ENCODE measurements around the gene SMKR1. TPM values are rescaled to one million over a fixed set of nuclear protein-coding genes. Genes with fewer than 3 reads are reported as not detected.

The SMKR1 gene
- total RNA-seq, 1 experiment from 2014 or later, result 0.87 TPM

- no peak for TF ChIP-seq CTCF (conservative IDR thresholded peaks at IDR 0.05)
- Histone ChIP-seq H2BK20ac (ENCODE audit: low read depth, low read length, poor library complexity, severe bottlenecking) (no peak overlapping the region), H3K4me1 (ENCODE audit: insufficient read depth, low read length) (no peaks in the 10 kb centered on the region), H4K8ac (replicated peaks; ENCODE audit: insufficient read length, low read depth, low read length) (no peak overlapping the region), H3K79me1 (ENCODE audit: insufficient read depth, low read depth, low read length, poor library complexity, severe bottlenecking) (no peaks in the 10 kb centered on the region), H4K5ac (ENCODE audit: insufficient read length, low read depth, low read length) (no peak overlapping the region), H3K9ac (ENCODE audit: extremely low read depth, insufficient read length, low read length) (no peak overlapping the region), H2BK5ac (ENCODE audit: insufficient read length, low read length) (no peak overlapping the region), H3T11ph (ENCODE audit: low read length) (no peak overlapping the region), H4K91ac (ENCODE audit: insufficient read length, low read depth, low read length) (no peak overlapping the region), H3K27me3 (ENCODE audit: insufficient read depth, low read length) (no peaks in the 10 kb centered on the region), H2BK15ac (ENCODE audit: low read depth, low read length) (no peak overlapping the region), H3K4me2 (ENCODE audit: insufficient read depth, insufficient read length, low read length) (no peak overlapping the region), H2BK120ac (ENCODE audit: low read depth, low read length, poor library complexity, severe bottlenecking) (no peak overlapping the region), H3K23me2 (ENCODE audit: insufficient read length, low read depth, low read length, poor library complexity, severe bottlenecking) (no peaks in the 10 kb centered on the region), H3K27ac (ENCODE audit: insufficient read length, low read depth, low read length) (no peak overlapping the region), H2AFZ (ENCODE audit: low read length) (no peak overlapping the region), H3K79me2 (ENCODE audit: insufficient read depth, low read length) (no peaks in the 10 kb centered on the region), H3K18ac (ENCODE audit: insufficient read length, low read depth, low read length) (no peak overlapping the region), H2AK5ac (ENCODE audit: insufficient read length, low read length) (no peak overlapping the region), H3K23ac (ENCODE audit: insufficient read length, low read depth, low read length) (no peak overlapping the region), H3K56ac (ENCODE audit: insufficient read length, low read depth, low read length) (no peak overlapping the region), H2BK12ac (ENCODE audit: insufficient read length, low read depth, low read length) (no peak overlapping the region), H3K14ac (ENCODE audit: insufficient read depth, low read length) (no peak overlapping the region), H4K20me1 (ENCODE audit: control insufficient read depth, insufficient read depth, insufficient read length) (no peaks in the 10 kb centered on the region), H3K9me3 (ENCODE audit: control insufficient read depth, low read depth, low read length) (no peaks in the 10 kb centered on the region), H3K4ac (ENCODE audit: low read depth, low read length) (no peak overlapping the region)
- peaks cover 20 to 29% of the 10 kb centered on the region in 2 experiments for H3K4me1 Mint-ChIP-seq
- H3K9me3 Mint-ChIP-seq, result no peaks in the 10 kb centered on the region; a peak in 1 of 5 replicates
- H3K27me3 Mint-ChIP-seq (ENCODE audit: low read depth), result no peaks in the 10 kb centered on the region; the same call in 1 of the 2 replicates
- no CpG with 5 or more reads among the region's 9 CpGs for WGBS (ENCODE audit: extremely low coverage, insufficient read length, low lambda C conversion rate)
- 0 out of 7 replicates have a peak overlapping the region, but pooled peaks of 1 of the 3 experiments have one; percentile 42 for H3K27ac Mint-ChIP-seq
- no peak overlapping the region for H3K4me3 Mint-ChIP-seq
- no peak for DNase-seq
- H3K36me3 Mint-ChIP-seq (ENCODE audit: insufficient read depth in 1 of 3, low read depth in 3 of 3), result no peaks in the 10 kb centered on the region
Measured at GRCh38 chr7:129536323-129536722, 34.0 kb downstream of the SMKR1 start.
